Ishikawa (cell line): ENCODE data around the gene UBE2E3.

Source experiments
- CEBPB ChIP-seq: IDR thresholded peaks from 2 replicates; pipeline ENCODE4 v1.6.1; 2012
- CREB1 ChIP-seq: IDR thresholded peaks from 2 replicates; pipeline ENCODE4 v1.6.1; 2012; ENCODE audit warnings: low read depth
- EGR1 ChIP-seq: IDR thresholded peaks from 2 replicates; pipeline ENCODE4 v1.6.1; 2012
- EP300 ChIP-seq: IDR thresholded peaks from 2 replicates; pipeline ENCODE4 v1.6.1; 2012; ENCODE audit warnings: borderline replicate concordance
- FOXM1 ChIP-seq: IDR thresholded peaks from 2 replicates; pipeline ENCODE4 v1.6.1; 2012; ENCODE audit warnings: low read depth, borderline replicate concordance
- MAX ChIP-seq: IDR thresholded peaks from 2 replicates; pipeline ENCODE4 v1.6.1; 2012
- NFIC ChIP-seq: IDR thresholded peaks from 2 replicates; pipeline ENCODE4 v1.6.1; 2012
- RAD21 ChIP-seq: IDR thresholded peaks from 2 replicates; pipeline ENCODE4 v1.6.1; 2012; ENCODE audit warnings: low read depth
- REST ChIP-seq: IDR thresholded peaks from 2 replicates; pipeline ENCODE4 v1.6.1; 2012; ENCODE audit warnings: low read depth, mild to moderate bottlenecking
- TAF1 ChIP-seq: IDR thresholded peaks from 2 replicates; pipeline ENCODE4 v1.6.1; 2012; ENCODE audit warnings: low read depth, mild to moderate bottlenecking
- TCF12 ChIP-seq: IDR thresholded peaks from 2 replicates; pipeline ENCODE4 v1.6.1; 2012; ENCODE audit warnings: low read depth
- TEAD4 ChIP-seq: IDR thresholded peaks from 2 replicates; pipeline ENCODE4 v1.6.1; 2012
- USF1 ChIP-seq: IDR thresholded peaks from 2 replicates; pipeline ENCODE4 v1.6.1; 2012
- YY1 ChIP-seq: IDR thresholded peaks from 2 replicates; pipeline ENCODE4 v1.6.1; 2012; ENCODE audit warnings: low read depth
- ZBTB7A ChIP-seq: IDR thresholded peaks from 2 replicates; pipeline ENCODE4 v1.6.1; 2012; ENCODE audit warnings: low read depth

UBE2E3 gene

GRCh38 chr2:180991820-180992219 lies 11.4 kb downstream of the UBE2E3 start:
- no peak for TF ChIP-seq FOXM1
- TF ChIP-seq CREB1: no peak
- TF ChIP-seq CEBPB: no peak
- no peak for TF ChIP-seq EGR1
- no peak for TF ChIP-seq REST
- TF ChIP-seq ZBTB7A: no peak
- no peak for TF ChIP-seq TEAD4
- TF ChIP-seq MAX: no peak
- TF ChIP-seq NFIC: no peak
- TF ChIP-seq TAF1: no peak
- no peak for TF ChIP-seq EP300
- TF ChIP-seq USF1: no peak
- TF ChIP-seq RAD21: no peak
- no peak for TF ChIP-seq TCF12
- no peak for TF ChIP-seq YY1

GRCh38 chr2:180992994-180993393 lies 12.6 kb downstream of the UBE2E3 start:
- no peak for TF ChIP-seq TEAD4
- TF ChIP-seq YY1: no peak
- TF ChIP-seq REST: no peak
- TF ChIP-seq ZBTB7A: no peak
- no peak for TF ChIP-seq TCF12
- TF ChIP-seq CREB1: no peak
- TF ChIP-seq RAD21: no peak
- TF ChIP-seq NFIC: no peak
- no peak for TF ChIP-seq USF1
- TF ChIP-seq EP300: no peak
- no peak for TF ChIP-seq MAX
- no peak for TF ChIP-seq FOXM1
- no peak for TF ChIP-seq EGR1
- TF ChIP-seq TAF1: no peak

- TF ChIP-seq ZBTB7A: no peak
- TF ChIP-seq TCF12: no peak
- no peak for TF ChIP-seq EP300
- no peak for TF ChIP-seq YY1
- no peak for TF ChIP-seq NFIC
- TF ChIP-seq CREB1: no peak
- no peak for TF ChIP-seq FOXM1
- no peak for TF ChIP-seq TAF1
- TF ChIP-seq EGR1: no peak
- no peak for TF ChIP-seq USF1
- no peak for TF ChIP-seq CEBPB
- TF ChIP-seq REST: no peak
- no peak for TF ChIP-seq MAX
- TF ChIP-seq RAD21: no peak
- TF ChIP-seq TEAD4: no peak
Observed at GRCh38 chr2:180999274-180999964, 19.0 kb downstream of the UBE2E3 start.
